Measurements from ENCODE around the gene TIMM21.
A peak's percentile ranks its signal among the peaks of the same experiment; 100 is the strongest.

Gene TIMM21

DNA sequence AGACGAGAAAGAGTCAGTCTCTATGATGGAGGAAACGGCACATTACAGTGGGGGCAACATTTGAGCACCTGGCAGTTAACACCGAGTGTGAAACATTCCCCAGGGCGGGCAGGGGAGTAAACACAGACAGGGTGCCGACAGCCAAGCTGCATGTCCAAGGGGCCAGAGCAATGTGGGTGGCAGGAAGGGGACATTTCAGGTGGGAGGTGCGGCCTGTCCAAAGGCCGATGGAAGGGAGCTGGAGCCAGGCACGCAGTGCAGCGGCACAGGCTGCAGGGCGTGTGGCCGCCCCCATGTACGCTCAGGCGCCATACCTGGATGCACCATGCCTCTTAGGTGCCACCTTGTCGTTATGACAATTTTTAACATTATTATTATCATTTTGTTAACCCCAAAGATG is 43.3 kb downstream of the TIMM21 start:
- no peak for DNase-seq (ENCODE audit: low read depth)

DNA sequence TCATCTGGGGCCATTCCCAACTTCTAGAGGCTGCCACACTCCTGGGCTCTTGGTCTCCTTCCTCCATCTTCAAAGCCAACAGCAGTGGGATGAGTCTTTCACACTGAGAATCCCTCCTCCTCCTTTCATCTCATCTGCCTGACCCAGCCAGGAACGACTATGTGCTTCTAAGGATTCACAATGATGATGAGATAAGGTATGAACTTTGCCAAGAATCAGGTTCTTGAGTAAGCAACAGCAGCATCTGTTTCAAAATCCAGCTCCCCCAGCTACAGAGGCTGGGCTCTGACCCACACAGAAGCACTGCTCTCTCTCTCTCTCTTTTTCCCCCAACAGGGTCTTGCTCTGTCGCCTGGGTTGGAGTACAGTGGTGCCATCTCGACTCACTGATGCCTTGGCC is 46.4 kb downstream of the TIMM21 start:
- DNase-seq (ENCODE audit: low read depth) = no peak

DNA sequence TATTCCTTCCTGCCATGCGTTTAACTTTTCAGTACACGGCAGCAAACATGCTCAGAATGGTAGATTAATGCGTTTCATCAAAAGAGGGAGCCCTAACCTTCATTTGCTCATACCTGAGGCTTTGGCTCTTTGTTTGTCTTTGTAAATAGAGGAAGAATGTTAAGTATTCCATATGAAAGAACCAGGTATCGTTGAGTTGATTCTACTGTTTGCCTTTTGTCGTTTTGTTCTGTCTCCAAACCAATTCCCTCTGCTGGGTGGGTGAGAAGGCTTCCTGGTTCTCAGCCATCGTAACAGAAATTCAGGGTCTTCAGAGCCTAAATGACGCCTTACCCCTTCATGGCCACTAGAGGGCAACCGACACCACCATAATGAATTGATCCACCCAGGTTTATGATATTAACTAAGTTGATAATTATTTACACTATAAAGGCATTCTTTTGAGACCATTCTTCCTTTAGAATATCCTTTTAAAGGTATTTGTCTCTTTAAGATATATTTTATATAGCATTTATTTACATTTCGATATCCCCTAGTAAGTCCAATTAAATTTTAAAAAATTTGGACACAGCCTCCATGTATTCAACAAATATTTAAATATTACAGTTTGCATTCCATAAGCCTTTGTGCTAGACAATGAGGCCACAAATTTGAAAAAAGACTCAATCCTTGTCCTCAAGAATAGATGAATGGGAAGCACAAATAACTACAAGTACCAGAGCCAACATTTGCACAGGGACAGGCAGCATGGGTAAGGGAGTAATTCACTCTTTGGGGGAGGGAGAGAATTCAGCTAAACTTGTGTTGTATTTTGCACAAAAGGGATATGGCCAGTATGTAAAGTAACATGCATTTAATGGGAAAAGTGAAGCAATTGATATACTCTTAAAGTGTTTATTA is 48.1 kb downstream of the TIMM21 start:
- peak; percentile 16 for DNase-seq (ENCODE audit: low read depth)

DNA sequence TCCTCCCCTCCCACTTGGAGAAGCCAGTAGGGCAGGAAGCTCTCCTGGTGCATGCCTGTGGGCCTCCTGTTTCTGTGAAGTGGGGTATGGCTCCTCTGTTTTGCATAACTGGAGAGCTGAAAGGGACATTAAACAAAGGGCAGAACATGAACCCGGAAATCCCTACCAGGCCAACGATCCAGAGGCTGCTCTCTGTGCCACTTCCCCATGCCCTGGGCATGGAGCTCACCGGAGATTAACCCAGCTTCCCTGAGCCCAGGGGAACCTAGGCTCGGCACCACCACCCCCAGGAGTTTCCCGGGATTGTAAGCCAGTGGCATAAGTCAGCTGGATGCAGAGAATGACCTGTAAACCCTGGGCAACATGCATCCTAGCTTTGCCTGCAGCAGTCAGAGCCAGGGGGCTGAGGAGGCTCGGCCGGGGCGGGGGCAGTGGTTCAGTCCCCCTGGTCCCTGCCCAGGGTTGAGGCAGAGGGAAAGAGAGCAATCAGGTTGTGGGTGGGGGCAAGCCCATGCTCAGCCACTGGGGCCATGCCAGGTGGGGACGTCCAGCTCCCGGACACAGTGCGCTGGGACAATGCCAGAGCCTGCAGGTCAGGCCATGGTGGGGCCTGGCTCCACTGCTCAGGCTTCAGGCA is 49.5 kb downstream of the TIMM21 start:
- DNase-seq (ENCODE audit: low read depth) = no peak

DNA sequence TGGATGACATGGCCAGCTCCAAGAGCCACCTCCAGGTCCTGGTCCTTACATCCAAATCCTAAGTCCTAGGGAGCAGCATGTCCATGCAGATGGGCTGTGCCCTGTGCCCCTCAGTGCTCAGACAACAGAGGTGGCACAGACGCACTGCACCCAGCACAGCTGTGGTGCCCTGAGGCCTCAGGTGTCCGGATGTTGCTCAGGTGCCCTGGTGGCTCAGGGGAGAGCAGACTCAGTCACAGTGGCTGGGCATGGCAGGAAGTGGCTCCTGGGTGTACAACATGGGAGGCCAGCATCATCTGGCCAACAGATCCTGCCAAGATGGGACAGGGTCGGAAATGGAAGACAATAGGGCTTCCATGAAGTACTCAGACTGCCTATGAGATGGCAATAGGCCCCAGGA is 50.1 kb downstream of the TIMM21 start:
- no peak for DNase-seq (ENCODE audit: low read depth)

DNA sequence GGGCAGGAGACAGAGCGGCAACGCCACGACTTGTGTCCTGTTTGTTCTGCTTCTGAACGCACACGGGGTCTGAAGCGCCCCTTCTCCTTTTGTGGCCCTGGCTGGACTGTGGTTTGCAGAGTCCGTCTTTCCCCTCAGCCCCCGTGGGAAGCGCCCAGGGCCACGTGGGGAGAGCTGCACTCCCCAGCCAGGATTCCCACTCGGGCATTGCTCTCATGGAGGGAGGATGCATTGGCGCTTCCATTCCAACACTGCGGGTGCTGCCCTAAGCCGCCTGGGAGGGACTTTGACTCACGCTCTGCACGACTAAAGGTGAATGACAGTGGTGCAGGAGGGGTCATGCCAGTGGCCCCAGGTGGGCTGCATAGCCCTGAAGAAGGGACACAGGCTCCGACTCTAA is 52.5 kb downstream of the TIMM21 start:
- no peak for DNase-seq (ENCODE audit: low read depth)

DNA sequence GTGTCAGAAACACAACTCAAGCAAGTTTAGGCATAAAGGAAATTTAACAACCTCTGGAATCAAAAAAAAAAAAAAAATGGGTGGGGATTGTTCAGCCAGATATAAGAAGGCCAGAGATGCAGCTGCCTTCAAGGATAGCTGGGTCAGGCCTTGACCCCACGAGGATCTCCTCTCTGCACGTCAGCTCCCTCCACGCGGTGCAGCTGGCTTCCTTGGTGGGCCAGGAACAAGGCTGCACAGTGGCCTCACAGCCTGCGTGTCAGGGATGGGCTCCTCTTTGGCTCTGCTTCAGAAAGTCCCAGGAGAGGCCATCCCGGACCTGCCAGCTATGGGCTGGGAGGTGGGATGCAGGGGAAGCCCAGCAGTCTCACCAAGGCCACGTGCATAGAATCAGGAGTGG is 55.5 kb downstream of the TIMM21 start:
- no peak for DNase-seq (ENCODE audit: low read depth)

DNA sequence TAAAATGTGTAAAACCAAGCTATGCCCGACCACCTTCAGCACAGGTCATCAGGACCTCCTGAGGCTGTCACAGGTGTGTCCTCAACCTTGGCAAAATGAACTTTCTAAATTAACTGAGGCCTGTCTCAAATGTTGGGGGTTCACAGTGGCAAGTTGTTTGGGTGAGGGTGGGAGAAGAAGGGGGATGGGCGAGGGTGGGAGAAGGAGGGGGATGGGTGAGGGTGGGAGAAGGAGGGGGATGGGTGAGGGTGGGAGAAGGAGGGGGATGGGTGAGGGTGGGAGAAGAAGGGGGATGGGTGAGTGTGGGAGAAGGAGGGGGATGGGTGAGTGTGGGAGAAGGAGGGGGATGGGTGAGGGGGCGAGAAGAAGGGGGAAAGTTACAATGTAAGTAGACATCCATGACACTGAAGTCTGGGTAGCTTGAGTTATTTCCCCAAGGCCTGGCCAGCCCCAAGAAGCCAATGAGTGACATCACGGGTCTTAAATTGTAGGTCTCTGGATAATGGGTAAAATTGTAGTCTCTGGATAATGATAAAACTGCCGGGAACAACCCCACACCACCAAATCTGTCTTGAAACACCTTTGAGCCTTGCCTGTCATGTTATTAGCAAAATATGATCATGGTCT is 56.3 kb downstream of the TIMM21 start:
- no peak for DNase-seq (ENCODE audit: low read depth)
